HepG2 (cell line): Measurements from ENCODE around the gene MCRIP2. TPM values are rescaled to one million over a fixed set of nuclear protein-coding genes. Genes with fewer than 3 reads are reported as not detected.

Source experiments
- ATAC-seq: fragments of 200-7000 bp; cut with Tn5 transposase; 3 replicates; pipeline ENCODE4 v1.9.1; 2020; ENCODE audit warnings: mild to moderate bottlenecking, moderate library complexity
- BruUV-seq: library from RNA; stranded (reverse); fragments of 400-500 nt; replicated peaks from 2 replicates; lab custom pipeline; 2021; lab: Mats Ljungman, UMichigan
- CTCF ChIA-PET: fragments of 300-600 bp; formaldehyde crosslinking; extraction: SDS; loops from one replicate; lab custom pipeline; 2021; ENCODE audit warnings: low total read pairs, inconsistent platforms, low intra/inter-chr PET ratio; lab: Yijun Ruan, JAX
- POLR2A ChIA-PET: fragments of 350-600 bp; sonication (Branson Sonifier 250); formaldehyde crosslinking; loops from one replicate; lab custom pipeline; 2020; ENCODE audit warnings: antibody characterized with exemption, inconsistent platforms; lab: Yijun Ruan, JAX
- DNase-seq: peaks from one replicate; pipeline ENCODE4 v3.0.0-alpha.2; 2015; ENCODE audit warnings: low spot score
- FAIRE-seq: peaks from 3 replicates; lab custom pipeline; 2011; peaks lifted over from hg19 to GRCh38; lab: Jason Lieb, UNC
- H2AFZ ChIP-seq: one replicate; pipeline ENCODE4 v1.6.1; 2011; ENCODE audit warnings: low read length, inconsistent platforms
- H3K27ac ChIP-seq: fragments of 300-600 bp; 3 replicates; pipeline ENCODE4 v1.8.0; 2011; ENCODE audit warnings: mixed run types, mild to moderate bottlenecking, mixed read lengths, low read length, inconsistent platforms; ENCODE audit not compliant: insufficient read depth; ENCODE audit errors: extremely low read length
- H3K27me3 ChIP-seq, 2 experiments: fragments of 200-600 bp in 1 of 2; 2 replicates in 1 of 2; 3 replicates in 1 of 2; pipeline versions ENCODE4 v1.6.0 to v1.8.0; 2011; ENCODE audit warnings: low read length in 2 of 2, mild to moderate bottlenecking in 2 of 2, moderate library complexity in 2 of 2, inconsistent platforms in 1 of 2; ENCODE audit not compliant: insufficient read depth in 2 of 2, control insufficient read depth in 1 of 2
- H3K36me3 ChIP-seq, 2 experiments: fragments of 200-600 bp in 1 of 2; replicated peaks in 1 of 2; 2 replicates in 1 of 2; 3 replicates in 1 of 2; pipeline versions ENCODE4 v1.5.1 to v1.8.0; 2011; ENCODE audit warnings: low read length in 2 of 2, inconsistent platforms in 1 of 2; ENCODE audit not compliant: insufficient read depth in 2 of 2, control insufficient read depth in 1 of 2
- H3K4me1 ChIP-seq: 2 replicates; pipeline ENCODE4 v1.5.1; 2012; ENCODE audit warnings: low read length, inconsistent platforms; ENCODE audit not compliant: insufficient read depth
- H3K4me2 ChIP-seq: 2 replicates; pipeline ENCODE4 v1.6.0; 2011; ENCODE audit warnings: low read depth, low read length, inconsistent platforms
- H3K4me3 ChIP-seq, 3 experiments: fragments of 200-600 bp in 1 of 3; sonication (generic), shearing (Covaris generic) in 1 of 3; replicated peaks in 1 of 3; 2 replicates each; pipeline ENCODE4 v1.5.1; 2011 to 2016; ENCODE audit warnings: low read length in 3 of 3, inconsistent platforms in 2 of 3, low read depth in 2 of 3, mild to moderate bottlenecking in 2 of 3, control low read depth in 1 of 3, mixed read lengths in 1 of 3; ENCODE audit not compliant: insufficient read depth in 1 of 3
- H3K79me2 ChIP-seq: one replicate; pipeline ENCODE4 v1.6.1; 2011; ENCODE audit warnings: low read length, inconsistent platforms; ENCODE audit not compliant: insufficient read depth
- H3K9ac ChIP-seq: 2 replicates; pipeline ENCODE4 v1.6.0; 2011; ENCODE audit warnings: mild to moderate bottlenecking, low read depth, low read length, inconsistent platforms; ENCODE audit not compliant: insufficient read depth
- H3K9me3 ChIP-seq: 2 replicates; pipeline ENCODE4 v1.5.1; 2012; ENCODE audit warnings: mild to moderate bottlenecking, low read length
- H4K20me1 ChIP-seq: 2 replicates; pipeline ENCODE4 v1.6.0; 2011; ENCODE audit warnings: inconsistent platforms, mild to moderate bottlenecking, low read length, moderate library complexity; ENCODE audit not compliant: insufficient read depth
- AKAP8 ChIP-seq: sonication (generic); formaldehyde crosslinking; IDR thresholded peaks from 2 replicates; pipeline ENCODE4 v1.5.1; 2020; ENCODE audit warnings: mild to moderate bottlenecking, missing genetic modification reagents
- KDM5B ChIP-seq: sonication (generic); formaldehyde crosslinking; IDR thresholded peaks from 2 replicates; pipeline ENCODE4 v1.4.0; 2020; ENCODE audit warnings: missing genetic modification reagents, mild to moderate bottlenecking, borderline replicate concordance
- KIAA2018 ChIP-seq: sonication (generic); formaldehyde crosslinking; IDR thresholded peaks from 2 replicates; pipeline ENCODE4 v1.5.0; 2020; ENCODE audit warnings: mild to moderate bottlenecking, missing genetic modification reagents, borderline replicate concordance
- MXD3 ChIP-seq: IDR thresholded peaks from 2 replicates; pipeline ENCODE4 v1.6.1; 2016; ENCODE audit warnings: mild to moderate bottlenecking, missing biosample characterization, missing genetic modification reagents
- PHF5A ChIP-seq: IDR thresholded peaks from one replicate; pipeline ENCODE4 v1.6.1; 2018; ENCODE audit warnings: low read depth, missing genetic modification reagents; ENCODE audit not compliant: unreplicated experiment
- SKIL ChIP-seq: sonication (generic); formaldehyde crosslinking; IDR thresholded peaks from 2 replicates; pipeline ENCODE4 v1.8.0; 2022; ENCODE audit warnings: missing genetic modification reagents, mild to moderate bottlenecking, moderate library complexity, borderline replicate concordance
- ZIK1 ChIP-seq: sonication (generic); formaldehyde crosslinking; IDR thresholded peaks from 2 replicates; pipeline ENCODE4 v1.5.0; 2020; ENCODE audit warnings: mild to moderate bottlenecking, low read depth, missing genetic modification reagents, borderline replicate concordance
- ZNF644 ChIP-seq: IDR thresholded peaks from 2 replicates; pipeline ENCODE4 v1.6.1; 2016; ENCODE audit warnings: low read depth
- ZNF691 ChIP-seq: sonication (generic); formaldehyde crosslinking; IDR thresholded peaks from 2 replicates; pipeline ENCODE4 v1.4.0; 2020; ENCODE audit warnings: missing genetic modification reagents, low read depth, mild to moderate bottlenecking, borderline replicate concordance
- WGBS: methylation state at CpG from one replicate; pipeline ENCODE4 v1.1.6; 2017; ENCODE audit warnings: low lambda C conversion rate; 5-methylcytosine and 5-hydroxymethylcytosine counted together
- in situ Hi-C: cut with HindIII; loops from 2 replicates; pipeline ENCODE4 v1.10.0; 2017; ENCODE audit warnings: low pct_unique_long_range_greater_than_20kb; ENCODE audit not compliant: extremely low pct_ligation_motif_present
- intact Hi-C: fragments of 100-400 bp; cut with micrococcal nuclease; formaldehyde crosslinking; loops from one replicate; pipeline ENCODE4 v1.10.0; 2022; ENCODE audit not compliant: unreplicated experiment
- polyA plus RNA-seq, 8 experiments: library from polyadenylated mRNA; depleted of rRNA in 3 of 8; stranded (reverse) in 7 of 8; unstranded in 1 of 8; fragments of >200 nt; fragmentation: Illumina TruSeq in 4 of 8; extraction: Trizol in 4 of 8; gene quantifications; 2 replicates each; pipeline versions ENCODE4 v1.2.1 to v1.2.3, GENCODE V29; 2011 to 2016; ENCODE audit warnings: low read depth in 4 of 8, missing spikeins in 1 of 8, mixed read lengths in 1 of 8; ENCODE audit not compliant: insufficient read depth in 1 of 8
- total RNA-seq, 5 experiments: library from RNA; depleted of rRNA; stranded (reverse); fragments of >200 nt; fragmentation: Illumina TruSeq; extraction: Trizol; gene quantifications; 2 replicates each; pipeline ENCODE4 v1.2.3, GENCODE V29; 2016; ENCODE audit warnings: low read depth in 1 of 5

The MCRIP2 gene
- total and polyA plus RNA-seq, 2 of the 13 experiments (the other 11 are each of a cell fraction or from before 2014, with no cell fraction given): 39.6 to 76.7 TPM

- DNase-seq (peak; percentile 26), ATAC-seq (peak; percentile 1), FAIRE-seq (no peak)
- no TSS peak for BruUV-seq
- peaks cover 35% of the 10 kb centered on the region for H3K4me1 ChIP-seq
- H3K4me2 ChIP-seq: peak within 1 kb of the TSS; percentile 87
- H3K36me3 ChIP-seq: peaks cover 18 to 32% of the 10 kb centered on the region in 2 experiments; a peak in 4 of 5 replicates
- H3K9me3 ChIP-seq: no peaks in the 10 kb centered on the region
- H4K20me1 ChIP-seq: no peaks in the 10 kb centered on the region
- peak within 1 kb of the TSS; percentile 42 to 74 (median 52); a peak in 5 of 6 replicates for H3K4me3 ChIP-seq
- 31% methylated on average over 9 of the region's 73 CpGs for WGBS
- H3K27me3 ChIP-seq: no peaks in the 10 kb centered on the region; a peak in 1 of 5 replicates
- POLR2A ChIA-PET: interaction anchor here (0.8 to 1.9 kb wide), 6 partner anchors 8 to 45 kb away, joined by 3 to 12 read pairs (median 4); partner anchors contain the start of genes RHOT2, WDR24 and WDR90
- intact Hi-C loops (no loop called here), in situ Hi-C loops (no loop called here)
- CTCF ChIA-PET: no interaction called here
- H2AFZ ChIP-seq: no peak within 1 kb of the TSS
- no peaks in the 10 kb centered on the region for H3K79me2 ChIP-seq
- peak within 1 kb of the TSS; percentile 58 for H3K9ac ChIP-seq
- peak within 1 kb of the TSS; percentile 60 for H3K27ac ChIP-seq
- TF ChIP-seq PHF5A (CRISPR knock-in tag) (no peak), ZNF691 (CRISPR knock-in tag) (0 out of 2 replicates have a peak, but pooled peaks have one; percentile 13), KDM5B (CRISPR knock-in tag) (peak; percentile 4; the same call in 1 of the 2 replicates), ZNF644 (CRISPR knock-in tag) (no peak), MXD3 (peak; percentile 49; the same call in 1 of the 2 replicates), AKAP8 (peak; percentile 96), KIAA2018 (CRISPR knock-in tag) (no peak), SKIL (CRISPR knock-in tag) (no peak), ZIK1 (CRISPR knock-in tag) (0 out of 2 replicates have a peak, but pooled peaks have one; percentile 36)
These were observed 33.6 kb downstream of the MCRIP2 start, which contains the start of gene RHBDL1 for GRCh38 chr16:674968-675883. RHBDL1 (plus strand) TSS chr16:675671; CDS start chr16:675791, 120 bp downstream.
